ENCODE data around the gene STK32C. TPM values are rescaled to one million over a fixed set of nuclear protein-coding genes. Genes with fewer than 3 reads are reported as not detected.

The STK32C gene
- total RNA-seq, 4 donors from 2014 or later, result 1.3 to 5.6 (median 4.7) TPM

DNA sequence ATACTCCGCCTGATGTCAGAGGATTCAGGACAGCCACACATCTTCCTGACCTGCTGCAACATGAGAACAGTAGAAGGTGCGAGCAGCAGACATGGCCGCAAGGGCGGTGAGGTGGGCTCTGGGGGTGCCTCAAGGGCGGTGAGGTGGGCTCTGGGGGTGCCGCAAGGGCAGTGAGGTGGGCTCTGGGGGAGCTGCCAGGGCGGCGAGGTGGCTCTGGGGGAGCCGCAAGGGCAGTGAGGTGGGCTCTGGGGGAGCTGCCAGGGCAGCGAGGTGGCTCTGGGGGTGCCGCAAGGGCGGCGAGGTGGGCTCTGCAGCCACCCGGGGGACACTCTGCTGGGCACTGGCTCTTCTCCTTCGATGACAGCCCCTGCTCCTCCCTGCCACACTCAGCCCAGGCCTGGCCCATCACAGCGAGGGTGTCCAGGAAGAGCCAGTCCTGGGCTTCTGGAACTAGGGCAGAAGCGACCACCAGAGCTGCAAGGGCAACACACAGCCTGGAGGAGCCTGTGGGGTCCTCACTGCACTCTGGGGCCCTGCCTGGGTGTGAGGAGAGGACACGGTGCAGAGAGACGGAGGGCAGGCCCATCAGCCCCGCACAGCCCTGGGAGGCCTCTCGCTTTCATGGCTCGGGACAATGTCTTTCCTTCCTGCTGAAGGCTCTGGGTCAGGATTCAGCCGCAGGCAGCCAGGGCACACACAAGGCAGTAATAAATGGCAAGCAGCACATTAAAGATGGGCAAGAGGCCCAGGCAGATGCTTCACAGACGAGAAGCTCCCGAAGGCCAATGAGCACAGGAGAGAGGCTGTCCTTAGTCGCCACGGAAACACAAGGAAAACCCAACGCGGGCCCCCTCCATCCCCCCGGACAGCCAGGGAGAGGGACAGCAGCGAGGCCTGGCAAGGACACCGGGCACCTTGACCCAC lies 42.5 kb downstream of the STK32C start:
- WGBS, result 66% methylated on average over 27 of the region's 32 CpGs
- H3K36me3 ChIP-seq, result no peaks in the 10 kb centered on the region
- no peak for DNase-seq (ENCODE audit: low spot score in 2 of 2)
- H3K4me3 ChIP-seq, result no peak overlapping the region
- no peaks in the 10 kb centered on the region for H3K4me1 ChIP-seq
- TF ChIP-seq POLR2AphosphoS5 (IDR thresholded peaks at IDR 0.05), result no peak
- no peak for TF ChIP-seq POLR2A (IDR thresholded peaks at IDR 0.05)
- no peak for TF ChIP-seq EP300 (IDR thresholded peaks at IDR 0.05)
- no peak for TF ChIP-seq CTCF (IDR thresholded peaks at IDR 0.05)
- H3K27me3 ChIP-seq, result no peaks in the 10 kb centered on the region
- H3K27ac ChIP-seq, result no peak overlapping the region
- no peaks in the 10 kb centered on the region for H3K9me3 ChIP-seq

GRCh38 chr10:132264306-132264950 lies 43.3 kb downstream of the STK32C start:
- H3K4me3 ChIP-seq, result no peak overlapping the region
- H3K4me1 ChIP-seq, result no peaks in the 10 kb centered on the region
- TF ChIP-seq CTCF (IDR thresholded peaks at IDR 0.05), result no peak
- no peak overlapping the region for H3K27ac ChIP-seq
- DNase-seq (ENCODE audit: low spot score in 2 of 2), result no peak
- H3K9me3 ChIP-seq, result no peaks in the 10 kb centered on the region
- H3K27me3 ChIP-seq, result no peaks in the 10 kb centered on the region
- 72% methylated on average over 16 of the region's 16 CpGs for WGBS
- no peaks in the 10 kb centered on the region for H3K36me3 ChIP-seq

- no peak for DNase-seq (ENCODE audit: low spot score in 2 of 2)
- TF ChIP-seq CTCF (IDR thresholded peaks at IDR 0.05), result no peak
- TF ChIP-seq POLR2A (IDR thresholded peaks at IDR 0.05), result no peak
- no peak for TF ChIP-seq POLR2AphosphoS5 (IDR thresholded peaks at IDR 0.05)
- TF ChIP-seq EP300 (IDR thresholded peaks at IDR 0.05), result no peak
- Histone ChIP-seq H3K4me1 (no peaks in the 10 kb centered on the region), H3K4me3 (no peak overlapping the region), H3K27ac (no peak overlapping the region), H3K36me3 (no peaks in the 10 kb centered on the region), H3K9me3 (no peaks in the 10 kb centered on the region), H3K27me3 (no peaks in the 10 kb centered on the region)
- 78% methylated on average over 9 of the region's 9 CpGs for WGBS
These were observed 43.9 kb downstream of the STK32C start for GRCh38 chr10:132263866-132264265.

DNA sequence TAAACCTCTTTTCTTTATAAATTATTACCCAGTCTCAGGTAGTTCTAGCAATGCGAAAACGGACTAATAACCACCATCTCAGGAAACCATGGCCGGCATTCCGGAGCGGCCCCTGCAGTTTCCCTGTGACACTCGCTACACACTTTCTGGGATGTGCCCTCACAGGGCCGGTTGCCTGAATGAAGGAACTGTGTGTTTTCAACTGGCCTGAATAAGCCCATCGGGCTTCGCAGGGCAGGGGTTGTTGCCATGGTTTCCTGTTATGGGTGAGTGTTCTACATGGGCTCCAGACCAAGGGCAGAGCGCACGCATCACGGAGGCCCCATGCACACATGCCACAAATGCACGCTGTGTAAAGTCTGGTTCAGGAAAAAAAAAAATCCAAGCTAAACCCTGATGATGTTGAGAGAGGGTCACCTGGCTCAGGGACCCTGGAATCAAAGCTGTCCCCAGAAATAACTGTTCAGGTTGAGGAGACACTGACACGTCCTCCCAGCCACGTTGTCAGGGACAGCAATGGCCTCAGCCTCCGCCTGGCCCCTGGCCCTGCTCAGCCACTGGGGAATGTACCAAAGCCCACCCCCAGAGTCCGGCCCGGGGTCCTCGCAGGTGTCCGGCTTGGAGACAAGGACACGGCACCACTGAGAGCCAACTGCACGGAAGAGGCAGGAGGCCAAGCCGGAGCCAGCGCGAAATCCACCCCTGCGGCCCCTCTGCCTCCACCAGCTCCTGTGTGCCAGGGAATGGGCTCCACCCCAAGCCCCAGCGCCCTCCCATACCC lies 47.9 kb downstream of the STK32C start:
- H3K36me3 ChIP-seq, result no peaks in the 10 kb centered on the region
- H3K27ac ChIP-seq, result no peak overlapping the region
- DNase-seq (ENCODE audit: low spot score in 2 of 2), result no peak
- no peak overlapping the region for H3K4me3 ChIP-seq
- no peaks in the 10 kb centered on the region for H3K27me3 ChIP-seq
- 93% methylated on average over 24 of the region's 27 CpGs for WGBS
- H3K9me3 ChIP-seq, result no peaks in the 10 kb centered on the region
- TF ChIP-seq POLR2A (IDR thresholded peaks at IDR 0.05), result no peak
- TF ChIP-seq EP300 (IDR thresholded peaks at IDR 0.05), result no peak
- no peak for TF ChIP-seq POLR2AphosphoS5 (IDR thresholded peaks at IDR 0.05)
- no peak for TF ChIP-seq CTCF (IDR thresholded peaks at IDR 0.05)
- H3K4me1 ChIP-seq, result no peaks in the 10 kb centered on the region

DNA sequence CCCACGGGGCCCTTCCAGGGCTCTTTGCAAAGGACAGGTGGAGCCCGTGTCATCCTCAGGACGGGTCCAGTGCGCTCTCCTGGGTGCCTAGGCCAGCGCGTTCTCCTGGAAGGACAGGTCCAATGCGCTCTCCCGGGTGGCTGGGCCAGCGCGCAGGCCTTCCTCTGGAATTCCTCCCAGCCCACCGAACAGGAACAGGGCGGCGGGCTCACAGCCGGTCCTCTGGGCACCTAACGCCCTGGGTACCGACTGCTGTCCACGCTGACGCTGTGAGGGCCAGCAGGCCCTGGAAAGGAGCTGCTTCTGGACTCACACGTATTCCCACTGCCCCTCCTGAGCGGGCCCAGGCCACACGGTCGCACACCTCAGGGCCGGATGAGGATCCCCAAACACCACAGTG lies 49.3 kb downstream of the STK32C start:
- Histone ChIP-seq H3K27ac (no peak overlapping the region), H3K27me3 (no peaks in the 10 kb centered on the region), H3K4me3 (no peak overlapping the region), H3K36me3 (no peaks in the 10 kb centered on the region), H3K4me1 (no peaks in the 10 kb centered on the region), H3K9me3 (no peaks in the 10 kb centered on the region)
- no peak for DNase-seq (ENCODE audit: low spot score in 2 of 2)
- 89% methylated on average over 9 of the region's 23 CpGs for WGBS
- TF ChIP-seq CTCF (IDR thresholded peaks at IDR 0.05) (no peak), POLR2A (IDR thresholded peaks at IDR 0.05) (no peak), POLR2AphosphoS5 (IDR thresholded peaks at IDR 0.05) (no peak), EP300 (IDR thresholded peaks at IDR 0.05) (no peak)

All from suprapubic skin (tissue), 4 donors.